NCI-H460 (cell line): ENCODE measurements around the gene FUS. TPM values are rescaled to one million over a fixed set of nuclear protein-coding genes. Genes with fewer than 3 reads are reported as not detected.

Experiments used
- DNase-seq: peaks from one replicate; pipeline ENCODE4 v3.0.0-alpha.2; 2016; ENCODE audit warnings: low read depth; ENCODE audit errors: extremely low read depth
- small RNA-seq, 2 experiments: library from RNA; depleted of rRNA; stranded (forward); fragments of <200 nt; gene quantifications; one replicate each; pipeline ENCODE3, GENCODE V24; 2014
- total RNA-seq: library from RNA; depleted of rRNA; stranded (reverse); fragments of >200 nt; shearing (Covaris generic); gene quantifications from 2 replicates; pipeline ENCODE4 v1.2.3, GENCODE V29; 2014; rRNA removed

FUS gene
- total RNA-seq, 1 experiment from 2014 or later = 27.3 TPM

DNA sequence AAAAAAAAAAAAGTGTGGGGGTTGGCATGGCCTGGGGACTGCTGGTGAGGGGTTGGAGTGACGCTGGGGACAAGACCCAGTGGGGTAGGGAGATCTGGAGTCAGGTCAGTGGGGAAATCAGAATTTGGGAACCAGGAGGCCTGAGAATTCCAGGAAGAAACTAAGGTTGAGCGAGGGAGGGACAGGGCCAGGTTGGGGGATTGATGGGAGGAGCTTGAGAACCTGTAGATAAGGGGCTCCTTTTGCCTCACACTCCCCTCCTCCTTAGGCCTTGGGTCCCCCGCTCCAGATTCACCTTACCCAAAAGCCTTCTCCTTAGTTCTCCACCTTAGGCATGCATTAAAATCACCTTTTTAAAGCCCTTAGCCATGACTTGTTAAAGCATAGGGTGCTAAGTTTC lies 45.3 kb downstream of the FUS start:
- DNase-seq = no peak

DNA sequence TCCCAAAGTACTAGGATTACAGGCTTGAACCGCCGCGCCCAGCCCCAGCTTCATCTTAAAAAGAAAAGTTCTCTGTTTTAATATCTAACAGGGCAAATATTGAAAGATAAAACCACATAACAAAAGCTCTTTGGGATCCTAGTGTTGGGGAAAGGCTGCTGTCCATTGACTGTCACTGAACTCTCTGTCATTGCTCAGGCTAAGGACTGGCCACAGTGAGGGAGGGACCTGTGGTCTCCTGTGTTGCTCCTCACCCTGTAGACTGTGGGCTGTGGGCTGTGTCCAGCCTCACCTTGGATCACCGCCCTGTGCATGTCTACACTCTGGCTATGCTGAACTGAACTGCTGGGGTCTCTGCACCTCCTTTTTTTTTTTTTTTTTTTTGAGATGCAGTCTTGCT lies 48.3 kb downstream of the FUS start:
- no peak for DNase-seq

DNA sequence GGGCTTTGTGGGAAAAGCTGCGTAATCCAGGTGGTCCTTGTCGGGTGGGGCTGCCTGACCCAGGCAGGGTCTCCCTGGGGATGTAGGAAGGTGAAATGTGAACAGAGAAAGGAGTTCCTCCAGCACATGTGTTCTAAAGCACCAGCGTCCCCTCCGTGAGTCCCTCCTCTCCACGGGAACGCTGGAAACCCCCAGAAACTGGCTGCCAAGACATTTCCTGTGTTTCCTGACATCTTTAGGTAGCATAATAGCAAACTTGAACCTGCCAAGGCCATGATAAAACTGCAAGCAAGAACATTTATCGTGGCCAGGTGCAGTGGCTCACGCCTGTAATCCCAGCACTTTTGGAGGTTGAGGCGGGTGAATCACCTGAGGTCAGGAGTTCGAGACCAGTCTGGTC lies 49.6 kb downstream of the FUS start:
- no peak for DNase-seq

DNA sequence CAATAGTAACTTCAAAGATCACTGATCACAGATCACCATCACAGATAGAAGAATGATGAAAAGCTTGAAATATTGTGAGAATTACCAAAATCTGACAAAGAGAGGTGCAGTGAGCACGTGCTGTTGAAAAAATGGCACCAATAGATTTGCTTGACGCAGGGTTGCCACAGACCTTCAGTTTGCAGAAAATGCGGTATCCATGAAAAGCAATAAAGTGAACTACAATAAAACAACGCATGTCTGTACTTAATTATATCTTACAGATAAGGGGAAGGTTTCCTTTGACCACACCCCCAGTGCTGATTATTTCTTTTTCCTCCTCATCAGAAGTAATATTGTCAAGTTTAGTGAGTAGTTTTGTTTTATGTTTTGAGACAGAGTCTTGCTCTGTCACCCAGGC lies 58.1 kb downstream of the FUS start:
- DNase-seq = no peak

Small RNA genes within 50 kb of the gene (small RNA-seq; reads per million reads assigned to genes)
- gene AC009088.4 (0 reads per million in 2 experiments), gene NDUFA3P6 (0 reads per million in 2 experiments)

Other genes with a start within 250 kb of the FUS start
- 20.1 and 21.9 TPM in 2 replicates for gene ORAI3, start 231.1 kb upstream of the FUS start, total RNA-seq
- gene SETD1A, start 222.4 kb upstream of the FUS start, total RNA-seq = 5.0 and 6.8 TPM in 2 replicates
- gene HSD3B7, start 194.9 kb upstream of the FUS start, total RNA-seq = 16.0 and 17.0 TPM in 2 replicates
- 0.10 and 0.46 TPM in 2 replicates for gene STX1B, start 169.5 kb upstream of the FUS start, total RNA-seq
- 19.1 and 25.1 TPM in 2 replicates for gene STX4, start 146.6 kb upstream of the FUS start, total RNA-seq
- gene ZNF668, start 105.9 kb upstream of the FUS start, total RNA-seq = 8.5 and 10.6 TPM in 2 replicates
- 12.6 and 13.8 TPM in 2 replicates for gene ZNF646, start 105.7 kb upstream of the FUS start, total RNA-seq
- 1.3 TPM in 2 replicates for gene PRSS53, start 91.2 kb upstream of the FUS start, total RNA-seq
- gene VKORC1, start 85.3 kb upstream of the FUS start, total RNA-seq = 138 and 148 TPM in 2 replicates
- gene BCKDK, start 71.8 kb upstream of the FUS start, total RNA-seq = 24.0 and 26.9 TPM in 2 replicates
- 33.2 and 45.2 TPM in 2 replicates for gene KAT8, start 62.5 kb upstream of the FUS start, total RNA-seq
- gene PRSS8, start 44.4 kb upstream of the FUS start, total RNA-seq = not detected in 2 replicates
- gene PRSS36, start 30.1 kb upstream of the FUS start, total RNA-seq = not detected in 2 replicates
- not detected in 2 replicates for gene PYCARD, start 22.6 kb downstream of the FUS start, total RNA-seq
- gene TRIM72, start 34.0 kb downstream of the FUS start, total RNA-seq = under 0.01 TPM in 1 of 2 replicates, not detected in the other
- not detected in 2 replicates for gene PYDC1, start 37.0 kb downstream of the FUS start, total RNA-seq
- not detected in 2 replicates for gene ITGAM, start 79.8 kb downstream of the FUS start, total RNA-seq
- gene ITGAX, start 175.0 kb downstream of the FUS start, total RNA-seq = not detected in 2 replicates
- gene ITGAD, start 213.2 kb downstream of the FUS start, total RNA-seq = not detected in 2 replicates
- not detected in 2 replicates for gene COX6A2, start 248.2 kb downstream of the FUS start, total RNA-seq